ENCODE data around the gene AGBL1.

AGBL1 gene

GRCh38 chr15:86813892-86814291 lies 734.2 kb downstream of the AGBL1 start:
- DNase-seq (ENCODE audit: low read depth) = no peak

DNA sequence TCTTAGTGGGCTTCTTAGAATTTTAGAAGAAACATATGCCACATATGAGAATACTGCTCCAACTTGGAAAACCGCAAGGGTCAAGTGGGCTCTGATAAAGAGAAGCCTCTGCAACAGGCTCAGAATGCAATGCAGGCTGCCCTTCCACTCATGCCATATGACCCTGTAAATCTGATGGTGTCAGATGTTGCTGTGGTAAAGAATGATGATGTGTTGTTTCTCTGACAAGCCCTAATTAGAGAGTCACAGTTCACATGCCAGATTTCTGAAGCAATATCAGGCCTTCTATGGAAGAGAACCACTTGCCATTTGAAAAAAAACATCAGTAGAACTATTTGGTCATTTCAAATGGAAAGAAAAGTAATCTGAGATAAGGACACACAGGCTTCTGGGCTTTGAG lies 749.6 kb downstream of the AGBL1 start:
- DNase-seq (ENCODE audit: low read depth) = no peak

GRCh38 chr15:86830304-86830703 lies 750.6 kb downstream of the AGBL1 start:
- no peak for DNase-seq (ENCODE audit: low read depth)

- DNase-seq (ENCODE audit: low read depth) = no peak
These were observed 753.9 kb downstream of the AGBL1 start for GRCh38 chr15:86833595-86833994.

DNA sequence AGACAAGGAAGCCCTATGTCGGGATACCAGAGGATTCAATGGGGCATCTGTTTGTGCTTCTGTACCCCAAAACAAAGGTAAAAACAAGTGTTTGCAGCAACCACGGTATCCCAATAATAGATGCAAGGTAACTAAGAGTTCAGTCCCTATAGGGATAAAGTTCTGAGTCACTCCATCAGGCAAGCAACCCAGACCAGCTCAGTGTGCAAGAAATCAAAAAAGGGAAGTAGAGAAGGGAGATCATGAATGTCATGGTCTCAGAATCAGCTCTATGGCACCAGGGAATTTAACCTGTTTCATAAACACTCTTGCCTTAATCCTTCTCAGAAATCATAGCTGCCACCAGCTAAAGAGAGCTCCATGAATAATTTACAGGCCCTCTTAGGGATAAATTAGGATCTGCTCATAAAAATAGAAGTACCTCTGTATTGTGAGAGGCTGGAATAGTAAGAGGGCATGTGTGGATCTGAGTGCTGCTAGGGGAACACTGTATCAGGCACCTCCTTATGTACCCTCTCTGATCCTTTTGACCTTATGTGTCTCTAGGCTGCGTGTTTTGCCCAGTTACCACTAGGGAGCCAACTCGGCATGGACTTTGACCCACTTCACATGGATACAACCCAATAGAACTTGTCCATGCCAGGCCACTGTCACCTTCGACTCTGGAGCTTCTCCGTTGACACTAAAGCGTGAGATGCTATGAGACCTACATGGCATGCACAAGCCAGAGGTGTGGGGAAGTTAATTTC lies 754.6 kb downstream of the AGBL1 start:
- DNase-seq (ENCODE audit: low read depth) = no peak

GRCh38 chr15:86837294-86838061 lies 757.8 kb downstream of the AGBL1 start:
- no peak for DNase-seq (ENCODE audit: low read depth)

- DNase-seq (ENCODE audit: low read depth) = no peak
These were observed 759.8 kb downstream of the AGBL1 start for GRCh38 chr15:86839502-86839901.

DNA sequence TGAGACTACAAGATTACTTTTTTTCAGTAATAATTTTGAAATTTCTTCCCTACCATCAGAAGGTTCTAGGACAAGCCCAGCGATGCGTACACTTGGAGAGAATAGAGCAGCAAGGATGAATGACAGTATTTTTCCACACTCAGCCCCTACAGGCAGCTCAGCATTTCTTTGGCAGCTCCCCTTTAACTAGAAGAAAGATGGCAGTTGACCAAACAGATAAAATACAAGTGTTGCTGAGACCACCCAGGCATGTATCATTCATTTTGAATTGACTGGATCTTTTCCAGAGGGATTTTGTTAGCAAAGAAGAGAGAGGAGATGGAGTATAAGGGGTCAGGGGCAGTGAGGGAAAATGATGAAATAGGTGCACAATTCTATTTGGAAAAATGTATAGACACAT lies 761.3 kb downstream of the AGBL1 start:
- no peak for DNase-seq (ENCODE audit: low read depth)

DNA sequence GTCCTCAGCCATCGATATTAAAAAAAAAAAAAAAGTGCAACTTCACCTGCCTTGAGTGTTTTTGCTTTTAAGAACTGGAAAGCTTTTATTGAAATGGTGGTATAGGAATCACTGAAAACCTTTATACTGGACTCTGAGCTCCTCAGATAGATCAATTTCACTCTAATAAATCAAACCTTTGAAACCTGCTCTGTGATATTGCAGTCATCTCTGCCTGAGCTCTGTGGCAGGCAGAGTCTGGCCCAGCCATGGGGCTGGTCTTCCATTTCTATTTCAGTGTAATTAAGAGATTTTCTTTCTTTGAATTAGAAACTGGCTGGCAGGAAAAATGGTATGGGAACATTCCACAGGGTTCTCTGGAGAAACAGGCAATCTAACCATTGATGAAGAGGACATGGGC lies 762.5 kb downstream of the AGBL1 start:
- no peak for DNase-seq (ENCODE audit: low read depth)

GRCh38 chr15:86846036-86846435 lies 766.4 kb downstream of the AGBL1 start:
- no peak for DNase-seq (ENCODE audit: low read depth)

DNA sequence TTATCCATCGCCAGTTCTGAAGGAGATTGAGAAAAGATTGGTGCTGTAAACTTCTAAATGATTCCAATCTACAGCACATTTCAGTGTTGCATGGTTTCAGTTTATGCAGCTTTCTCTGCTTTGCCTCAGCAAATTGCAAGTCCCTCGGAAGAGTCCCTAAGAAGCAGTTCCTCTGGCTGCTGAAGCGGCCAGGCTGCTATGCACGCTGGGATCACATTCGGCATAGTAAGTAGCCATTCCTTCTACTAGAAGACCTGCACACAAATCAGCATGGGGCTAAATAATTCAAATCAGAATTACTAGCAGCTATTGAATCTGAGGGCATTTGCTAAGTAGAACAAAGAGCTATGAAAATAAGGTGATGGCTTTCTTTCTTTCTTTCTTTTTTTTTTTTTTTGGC lies 769.5 kb downstream of the AGBL1 start:
- no peak for DNase-seq (ENCODE audit: low read depth)

- no peak for DNase-seq (ENCODE audit: low read depth)
These were observed 770.1 kb downstream of the AGBL1 start for GRCh38 chr15:86849558-86850285.

- DNase-seq (ENCODE audit: low read depth) = no peak
These were observed 771.3 kb downstream of the AGBL1 start for GRCh38 chr15:86850939-86851338.

GRCh38 chr15:86852741-86853140 lies 773.1 kb downstream of the AGBL1 start:
- DNase-seq (ENCODE audit: low read depth) = no peak

DNA sequence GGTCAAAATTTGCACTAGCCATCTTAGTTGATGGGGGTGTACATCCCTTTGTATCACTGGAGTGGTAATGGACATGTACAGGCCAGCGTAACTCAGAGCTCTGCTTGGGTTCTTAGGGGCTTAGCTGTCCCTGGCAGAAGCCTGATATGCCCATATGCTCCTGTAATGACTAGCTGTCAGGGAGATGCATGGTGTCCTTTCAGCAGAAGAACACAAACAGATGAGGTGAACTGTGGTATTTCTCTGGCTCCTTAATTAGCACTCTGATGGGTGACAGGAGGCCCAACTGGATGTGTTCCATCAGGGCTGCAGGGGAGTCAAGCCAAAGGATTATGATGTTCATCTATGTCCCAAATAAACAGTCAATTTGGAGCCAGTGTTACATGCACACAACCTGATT lies 774.5 kb downstream of the AGBL1 start:
- DNase-seq (ENCODE audit: low read depth) = no peak

- DNase-seq (ENCODE audit: low read depth) = no peak
These were observed 775.9 kb downstream of the AGBL1 start for GRCh38 chr15:86855307-86856291.

- no peak for DNase-seq (ENCODE audit: low read depth)
These were observed 778.0 kb downstream of the AGBL1 start for GRCh38 chr15:86857701-86858100.

- DNase-seq (ENCODE audit: low read depth) = no peak
These were observed 783.7 kb downstream of the AGBL1 start for GRCh38 chr15:86863226-86863915.

GRCh38 chr15:86865920-86866319 lies 786.2 kb downstream of the AGBL1 start:
- DNase-seq (ENCODE audit: low read depth) = no peak

DNA sequence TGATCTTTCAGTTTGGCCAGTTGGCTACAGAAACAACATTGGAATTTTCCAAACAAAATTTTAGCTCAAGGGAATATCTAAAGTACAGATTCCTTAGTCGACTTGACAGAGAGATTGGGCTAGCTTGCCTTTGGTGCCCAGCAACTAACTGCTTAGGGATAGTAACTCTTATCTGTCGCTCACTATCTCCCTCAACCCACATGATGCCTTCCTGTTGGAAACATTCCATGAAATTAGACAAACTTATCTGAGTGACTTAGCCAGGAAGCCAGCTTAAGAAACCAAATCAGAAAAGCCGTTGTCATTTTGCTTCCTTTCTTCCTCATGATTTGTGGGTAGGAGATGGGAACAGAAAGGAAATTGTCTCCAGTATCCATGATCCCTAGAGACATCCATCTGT lies 791.2 kb downstream of the AGBL1 start:
- no peak for DNase-seq (ENCODE audit: low read depth)

GRCh38 chr15:86871964-86872363 lies 792.3 kb downstream of the AGBL1 start:
- DNase-seq (ENCODE audit: low read depth) = no peak

All from stimulated activated CD8-positive, alpha-beta memory T cell treated with anti-CD3 and anti-CD28 coated beads, Interleukin-12 subunit alpha, Interleukin-12 subunit beta, amount 100 ng/mL, for 4 hours (primary cell).